HepG2 (cell line): ENCODE measurements around the gene STMND1.
"Not testable (repeated sequence)": the region's sequence is repeated elsewhere in the genome, so short reads cannot be mapped to it uniquely, and the experiment has no call there.

Source experiments
- MAFG ChIP-seq: sonication (generic); formaldehyde crosslinking; IDR thresholded peaks from 2 replicates; pipeline ENCODE4 v1.5.1; 2020; ENCODE audit warnings: mild to moderate bottlenecking, missing genetic modification reagents
- MEF2D ChIP-seq: sonication (generic); formaldehyde crosslinking; IDR thresholded peaks from 2 replicates; pipeline ENCODE4 v1.5.1; 2020; ENCODE audit warnings: mild to moderate bottlenecking, missing genetic modification reagents
- POLR2A ChIP-seq, 2 experiments: IDR thresholded peaks; 2 replicates each; pipeline ENCODE4 v1.6.1; 2011; ENCODE audit warnings: low read depth in 2 of 2, low read length in 2 of 2, mild to moderate bottlenecking in 1 of 2, moderate library complexity in 1 of 2; ENCODE audit not compliant: insufficient read depth in 1 of 2
- STAG1 ChIP-seq: sonication (generic); formaldehyde crosslinking; IDR thresholded peaks from 2 replicates; pipeline ENCODE4 v1.4.0; 2020; ENCODE audit warnings: missing genetic modification reagents
- ZNF891 ChIP-seq: sonication (generic); formaldehyde crosslinking; IDR thresholded peaks from 2 replicates; pipeline ENCODE4 v1.5.0; 2020; ENCODE audit warnings: mild to moderate bottlenecking, missing genetic modification reagents

DNA sequence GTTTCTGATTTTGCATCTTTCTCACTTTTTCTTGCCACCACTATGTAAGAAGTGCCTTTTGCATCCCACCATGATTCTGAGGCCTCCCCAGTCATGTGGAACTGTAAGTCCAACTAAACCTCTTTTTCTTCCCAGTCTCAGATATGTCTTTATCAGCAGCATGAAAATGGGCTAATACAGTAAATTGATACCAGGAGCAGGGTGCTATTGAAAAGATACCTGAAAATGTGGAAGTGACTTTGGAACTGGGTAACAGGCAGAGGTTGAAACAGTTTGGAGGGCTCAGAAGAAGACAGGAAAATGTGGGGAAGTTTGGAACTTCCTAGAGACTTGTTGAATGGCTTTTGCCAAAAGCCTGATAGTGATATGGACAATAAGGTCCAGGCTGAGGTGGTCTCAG lies 32.9 kb upstream of the STMND1 start:
- TF ChIP-seq STAG1 (CRISPR knock-in tag); ZNF891 (CRISPR knock-in tag); POLR2A (IDR thresholded peaks at IDR 0.05; ENCODE audit: insufficient read depth in 1 of 2, low read depth in 2 of 2, low read length in 2 of 2); MAFG (CRISPR knock-in tag); MEF2D (CRISPR knock-in tag): not testable (repeated sequence)
